CD4-positive, alpha-beta T cell treated with Interleukin-21 for 1 hour (primary cell): ENCODE data around the gene FILIP1L.
A peak's percentile ranks its signal among the peaks of the same experiment; 100 is the strongest.

Experiments used
- DNase-seq: peaks from one replicate; pipeline ENCODE4 v3.0.0-alpha.2; 2020

The FILIP1L gene

GRCh38 chr3:99879275-99879674 is 235.0 kb downstream of the FILIP1L start:
- DNase-seq, result no peak

DNA sequence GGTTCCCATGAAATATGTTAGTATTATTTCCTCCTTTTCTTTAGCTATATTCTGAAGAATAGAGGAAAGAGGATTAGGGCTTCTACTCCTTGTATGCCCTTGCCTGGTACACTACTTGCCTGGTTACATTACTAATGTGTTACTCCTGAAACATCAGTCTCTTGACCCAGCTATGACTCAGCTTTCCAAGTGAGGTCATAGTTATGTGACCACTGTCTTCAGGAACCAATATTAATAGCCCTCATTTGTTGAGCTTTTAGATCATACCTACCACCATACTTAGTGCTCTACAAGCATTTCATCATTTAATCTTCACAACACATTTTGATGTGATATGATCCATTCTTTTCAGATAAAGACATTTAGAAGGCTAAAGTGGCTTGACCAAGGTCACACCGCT is 236.3 kb downstream of the FILIP1L start:
- no peak for DNase-seq

- no peak for DNase-seq
Observed at GRCh38 chr3:99877031-99877579, 237.2 kb downstream of the FILIP1L start.

GRCh38 chr3:99875929-99876841 is 238.1 kb downstream of the FILIP1L start:
- peak; percentile 69 for DNase-seq

DNA sequence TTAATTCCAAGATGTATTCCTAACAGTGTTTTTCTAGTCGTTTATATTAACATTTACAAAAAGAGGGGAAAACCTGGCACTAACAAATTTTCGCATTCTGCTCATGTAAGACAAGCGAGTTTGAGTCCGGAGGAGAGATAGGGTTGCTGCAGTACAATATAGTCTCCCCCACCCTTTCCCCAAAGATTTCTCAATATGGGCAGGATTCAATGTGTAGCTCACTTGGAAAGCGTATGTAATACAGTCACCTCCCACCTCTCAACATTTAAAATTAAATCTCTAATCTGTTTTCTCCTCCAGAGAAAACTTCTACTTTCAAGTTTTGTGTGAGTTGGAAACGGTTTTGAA is 238.7 kb downstream of the FILIP1L start:
- no peak for DNase-seq

DNA sequence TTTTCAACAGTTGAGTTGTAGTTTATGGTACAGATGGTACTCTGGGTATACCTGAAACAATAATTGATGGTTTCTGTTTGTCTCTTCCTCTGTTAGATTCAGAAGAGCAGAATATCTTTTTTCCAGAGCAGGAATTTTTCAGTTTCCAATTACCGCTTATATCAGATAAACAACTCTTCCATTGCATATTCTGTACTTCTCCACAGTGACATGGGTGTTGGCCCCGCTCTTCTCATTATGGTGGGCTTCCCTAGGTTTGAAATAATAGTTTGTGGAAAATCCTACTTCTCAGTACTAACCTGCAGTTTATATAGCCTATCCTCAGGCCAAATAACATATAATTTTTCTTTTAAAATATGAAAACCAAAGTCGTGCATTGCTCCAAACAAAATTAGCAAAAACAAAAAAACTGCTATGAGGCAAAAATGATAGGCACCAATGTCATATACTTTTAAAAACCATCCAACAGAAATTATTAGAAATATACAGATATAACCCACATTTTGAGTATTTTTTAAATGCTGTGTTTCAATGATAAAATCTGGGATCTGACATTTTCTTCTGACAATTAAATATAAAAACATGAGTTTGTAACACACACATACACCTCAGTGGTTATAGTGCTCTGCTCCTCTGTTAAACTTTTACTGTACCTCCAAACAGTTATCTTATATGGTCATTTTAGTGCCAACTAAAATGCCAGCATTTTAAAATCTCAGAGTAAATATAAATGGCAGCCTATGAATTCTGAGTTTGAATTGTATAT is 239.9 kb downstream of the FILIP1L start:
- DNase-seq, result no peak

- no peak for DNase-seq
Observed at GRCh38 chr3:99873269-99874102, 240.8 kb downstream of the FILIP1L start.

- DNase-seq, result no peak
Observed at GRCh38 chr3:99872923-99873254, 241.4 kb downstream of the FILIP1L start.

- no peak for DNase-seq
Observed at GRCh38 chr3:99871231-99872045, 242.9 kb downstream of the FILIP1L start.

DNA sequence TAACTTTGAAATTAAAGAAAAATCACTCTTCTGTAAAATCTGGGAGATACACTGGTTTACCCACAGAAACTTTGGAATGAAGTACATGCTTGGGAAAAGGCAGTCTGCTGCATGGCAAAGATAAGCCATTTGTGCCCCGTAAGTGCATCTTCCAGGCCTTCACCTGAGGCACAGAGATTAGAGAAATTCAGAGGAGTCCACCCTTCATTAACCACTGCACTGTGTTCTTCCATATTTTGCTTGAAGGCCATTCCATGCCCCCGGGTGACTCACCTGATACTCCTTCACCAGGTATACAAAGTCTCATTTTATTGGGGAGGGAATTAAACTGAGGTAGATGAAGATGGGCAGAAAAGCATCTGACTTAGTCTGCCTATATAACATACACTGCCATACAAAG is 243.6 kb downstream of the FILIP1L start:
- DNase-seq, result no peak

DNA sequence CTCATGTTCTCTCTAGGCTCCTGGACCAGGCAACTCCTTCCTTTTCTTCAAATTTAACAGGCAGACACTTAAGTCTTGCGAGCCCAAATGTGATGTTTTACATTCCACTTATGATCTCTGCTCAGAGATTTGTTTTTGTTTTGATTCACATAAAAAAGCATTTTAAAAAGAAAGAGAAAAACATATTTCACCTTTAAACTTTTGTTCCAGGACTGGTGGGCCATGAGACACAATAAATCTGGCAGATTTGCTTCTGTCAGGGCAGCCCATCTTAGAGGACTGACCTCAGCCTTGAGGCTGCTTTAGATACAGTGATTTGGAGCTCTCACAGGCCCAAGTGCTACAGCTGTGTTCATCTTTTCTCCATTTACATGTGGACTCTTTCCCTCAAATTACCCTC is 244.7 kb downstream of the FILIP1L start:
- no peak for DNase-seq

DNA sequence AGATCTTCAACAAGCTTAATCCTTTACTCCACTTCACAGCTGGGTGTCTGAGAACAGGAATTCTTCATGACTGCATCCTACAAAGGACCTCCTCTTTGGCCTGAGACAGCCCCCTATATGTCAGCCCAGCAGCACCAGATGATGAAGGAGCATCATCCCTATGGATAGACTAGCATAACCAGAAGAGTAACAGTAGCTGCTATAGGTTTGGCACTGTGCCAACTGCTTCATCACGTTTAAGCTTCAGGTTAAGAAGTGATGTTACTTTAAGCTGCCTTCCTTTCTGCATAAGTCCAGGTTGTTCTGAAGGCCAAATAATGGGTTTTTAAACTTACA is 246.0 kb downstream of the FILIP1L start:
- DNase-seq, result no peak

DNA sequence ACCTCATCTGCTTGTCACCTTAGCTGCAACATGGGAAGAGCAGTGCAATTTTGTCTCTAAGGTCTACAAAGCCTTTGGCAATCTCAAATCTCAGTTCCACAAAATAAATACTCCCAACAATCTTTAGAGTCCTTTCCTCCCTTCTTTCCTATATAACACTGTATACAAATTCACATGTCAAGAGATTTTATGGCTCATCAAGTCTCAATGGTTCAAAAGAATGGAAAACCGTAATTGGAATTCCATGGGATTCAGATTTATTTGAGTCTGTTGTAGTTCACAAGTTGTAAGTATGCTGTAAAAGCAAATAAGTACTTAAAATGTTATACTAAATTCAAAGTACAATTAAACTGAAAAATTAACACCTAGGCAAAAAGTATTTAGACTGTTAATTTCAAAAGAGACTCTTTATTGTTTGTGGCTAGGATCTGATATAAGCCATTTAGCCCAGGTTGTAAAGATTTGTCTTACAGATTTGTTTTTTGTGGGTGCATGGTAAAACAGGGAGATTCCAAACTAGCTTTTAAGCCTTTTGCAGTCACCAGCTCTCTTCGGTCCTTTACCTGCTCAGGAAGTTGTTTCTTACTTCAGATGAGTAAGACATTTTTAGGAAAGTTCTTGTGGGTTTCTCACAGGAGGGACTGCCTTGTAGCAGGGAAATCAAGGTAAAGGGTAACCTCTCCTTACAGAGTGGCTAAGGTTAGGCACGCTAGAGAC is 246.5 kb downstream of the FILIP1L start:
- no peak for DNase-seq

DNA sequence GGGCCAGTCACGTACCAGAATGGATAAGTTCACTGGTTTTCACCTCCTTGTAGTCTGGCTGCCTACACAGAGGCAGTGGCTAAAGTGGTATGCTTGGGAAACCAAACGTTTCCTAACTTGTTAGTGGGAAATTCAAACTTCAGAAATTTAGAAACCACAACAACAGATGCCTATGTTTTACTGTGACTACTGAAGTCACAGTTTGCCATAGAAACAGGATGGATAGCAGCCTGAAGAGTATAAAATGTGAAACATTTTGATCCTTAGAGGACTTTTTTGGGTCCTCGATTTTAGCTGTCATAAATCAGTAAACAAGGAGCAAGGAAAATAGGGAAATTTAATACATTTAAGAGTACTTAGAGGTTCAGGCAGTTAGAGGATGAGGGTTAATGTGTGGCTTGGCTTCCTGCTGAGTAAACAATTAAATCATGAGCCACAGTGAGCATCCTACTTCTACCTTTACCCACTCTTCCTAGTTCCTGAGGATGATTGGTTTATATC is 248.0 kb downstream of the FILIP1L start:
- no peak for DNase-seq

GRCh38 chr3:99865321-99865720 is 249.0 kb downstream of the FILIP1L start:
- no peak for DNase-seq

- DNase-seq, result no peak
Observed at GRCh38 chr3:99864289-99864688, 250.0 kb downstream of the FILIP1L start.

- DNase-seq, result no peak
Observed at GRCh38 chr3:99863588-99863987, 250.7 kb downstream of the FILIP1L start.

DNA sequence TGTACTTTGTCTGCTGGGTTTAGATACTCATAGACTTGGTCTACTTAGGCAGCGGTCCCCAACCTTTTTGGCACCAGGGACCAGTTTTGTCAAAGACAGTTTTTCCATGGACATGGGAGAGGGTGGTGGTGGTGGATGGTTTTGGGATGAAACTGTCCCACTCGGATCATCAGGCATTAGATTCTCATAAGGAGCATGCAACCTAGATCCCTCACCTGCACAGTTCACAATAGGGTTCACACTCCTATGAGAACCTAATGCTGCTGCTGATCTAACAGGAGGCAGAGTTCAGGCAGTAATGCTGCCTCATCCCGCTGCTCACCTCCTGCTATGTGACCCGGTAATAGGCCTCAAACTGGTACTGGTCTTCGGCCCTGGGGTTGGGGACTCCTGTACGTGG is 251.3 kb downstream of the FILIP1L start:
- DNase-seq, result no peak

GRCh38 chr3:99862208-99862607 is 252.1 kb downstream of the FILIP1L start:
- DNase-seq, result no peak

- no peak for DNase-seq
Observed at GRCh38 chr3:99861216-99861615, 253.1 kb downstream of the FILIP1L start.

DNA sequence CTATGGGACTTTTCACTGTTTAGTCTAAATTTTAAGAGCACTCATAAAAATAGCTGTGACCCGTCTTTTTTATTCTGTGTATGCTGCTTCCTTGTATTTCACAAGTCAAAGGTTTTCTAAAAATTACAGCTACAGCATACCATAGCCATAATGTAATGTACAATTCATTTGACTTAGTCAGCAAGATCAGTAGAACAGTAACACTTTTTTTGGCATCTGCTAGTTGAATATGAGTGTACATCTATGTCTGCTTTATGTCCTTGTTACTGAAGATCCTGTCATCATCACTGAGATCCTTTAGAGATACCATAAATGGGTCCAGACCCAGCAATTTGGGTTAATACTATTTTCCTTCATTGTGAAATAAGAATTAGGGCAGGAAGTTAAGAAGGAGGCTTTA is 254.5 kb downstream of the FILIP1L start:
- DNase-seq, result no peak

DNA sequence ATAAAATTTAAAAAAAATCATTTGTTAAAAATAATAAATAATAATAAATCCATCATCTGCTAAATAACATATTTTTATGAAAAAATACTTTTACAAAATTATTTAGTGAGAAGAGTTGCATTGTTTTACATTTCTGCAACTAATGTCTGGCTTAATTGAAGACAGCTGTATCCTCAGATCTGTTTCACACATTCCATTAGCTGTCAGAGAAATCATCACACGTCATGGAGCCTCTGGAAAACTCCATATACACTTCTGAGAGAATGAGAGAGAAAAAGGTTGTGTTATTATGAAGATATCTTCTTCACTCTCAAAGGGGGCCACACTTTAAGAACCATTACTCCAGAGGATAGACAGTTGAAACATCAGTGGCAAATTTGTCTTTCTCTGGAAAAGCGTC is 255.8 kb downstream of the FILIP1L start:
- no peak for DNase-seq
